AG04450 (cell line): ENCODE results near the gene ZFR. TPM values are rescaled to one million over a fixed set of nuclear protein-coding genes. Genes with fewer than 3 reads are reported as not detected.

Experiments
- CTCF ChIA-PET: fragments of 300-600, 350-600 bp; formaldehyde crosslinking; extraction: SDS; loops from one replicate; lab custom pipeline; 2022; ENCODE audit warnings: antibody characterized with exemption, inconsistent platforms; lab: Charles Lee
- POLR2A ChIA-PET: fragments of 350-600 bp; formaldehyde crosslinking; extraction: SDS; loops from one replicate; lab custom pipeline; 2021; ENCODE audit warnings: antibody characterized with exemption, inconsistent platforms; lab: Yijun Ruan, JAX
- DNase-seq: peaks from one replicate; pipeline ENCODE4 v3.0.0-alpha.2; 2011; ENCODE audit warnings: low read depth, low spot score
- H3K27ac ChIP-seq: one replicate; pipeline ENCODE4 v1.5.1; 2012; ENCODE audit warnings: low read depth, low read length, control low read depth
- H3K27me3 ChIP-seq: one replicate; pipeline ENCODE4 v1.6.0; 2012; ENCODE audit warnings: low read length; ENCODE audit not compliant: control insufficient read depth, insufficient read depth
- H3K4me3 ChIP-seq: 2 replicates; pipeline ENCODE4 v1.5.1; 2011; ENCODE audit warnings: mild to moderate bottlenecking, low read depth, low read length, control low read depth
- H3K9me3 ChIP-seq: 2 replicates; pipeline ENCODE4 v1.5.1; 2012; ENCODE audit warnings: low read length; ENCODE audit not compliant: control insufficient read depth, insufficient read depth
- polyA plus RNA-seq: library from polyadenylated mRNA; depleted of rRNA; stranded (reverse); fragments of >200 nt; gene quantifications from 2 replicates; pipeline ENCODE4 v1.2.3, GENCODE V29; 2011
- TF ChIP-seq, protein P1 (sequence below): IDR thresholded peaks from 2 replicates; pipeline ENCODE4 v1.5.1; 2011; ENCODE audit warnings: low read depth, low read length, control low read depth, inconsistent platforms

Gene ZFR
- polyA plus RNA-seq, 1 experiment, result 72.9 TPM

DNA sequence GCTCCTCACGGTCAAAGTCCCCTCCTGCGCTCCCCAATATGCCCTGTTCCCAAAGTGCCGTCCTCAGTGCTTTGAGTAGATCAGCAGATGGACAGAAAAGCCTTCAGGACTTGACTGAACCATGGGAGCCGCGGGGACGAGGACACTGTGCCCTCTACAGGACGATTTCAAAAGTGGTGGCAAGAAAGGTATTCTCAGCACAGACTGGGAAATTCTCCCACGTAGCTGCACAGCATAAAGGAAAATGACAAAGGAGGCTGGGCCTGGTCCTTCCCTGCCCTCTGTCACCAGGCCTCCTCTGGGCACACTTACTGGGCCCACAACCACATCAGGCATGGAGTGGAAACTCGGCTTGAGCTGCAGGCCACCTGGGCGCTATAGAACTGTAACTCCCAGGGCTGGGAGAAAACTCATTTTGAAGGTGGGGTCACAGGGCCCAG is 115.1 kb downstream of the ZFR start:
- TF ChIP-seq, protein P1, sequence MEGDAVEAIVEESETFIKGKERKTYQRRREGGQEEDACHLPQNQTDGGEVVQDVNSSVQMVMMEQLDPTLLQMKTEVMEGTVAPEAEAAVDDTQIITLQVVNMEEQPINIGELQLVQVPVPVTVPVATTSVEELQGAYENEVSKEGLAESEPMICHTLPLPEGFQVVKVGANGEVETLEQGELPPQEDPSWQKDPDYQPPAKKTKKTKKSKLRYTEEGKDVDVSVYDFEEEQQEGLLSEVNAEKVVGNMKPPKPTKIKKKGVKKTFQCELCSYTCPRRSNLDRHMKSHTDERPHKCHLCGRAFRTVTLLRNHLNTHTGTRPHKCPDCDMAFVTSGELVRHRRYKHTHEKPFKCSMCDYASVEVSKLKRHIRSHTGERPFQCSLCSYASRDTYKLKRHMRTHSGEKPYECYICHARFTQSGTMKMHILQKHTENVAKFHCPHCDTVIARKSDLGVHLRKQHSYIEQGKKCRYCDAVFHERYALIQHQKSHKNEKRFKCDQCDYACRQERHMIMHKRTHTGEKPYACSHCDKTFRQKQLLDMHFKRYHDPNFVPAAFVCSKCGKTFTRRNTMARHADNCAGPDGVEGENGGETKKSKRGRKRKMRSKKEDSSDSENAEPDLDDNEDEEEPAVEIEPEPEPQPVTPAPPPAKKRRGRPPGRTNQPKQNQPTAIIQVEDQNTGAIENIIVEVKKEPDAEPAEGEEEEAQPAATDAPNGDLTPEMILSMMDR, result peak; percentile 77
- H3K27me3 ChIP-seq, result peaks cover 3% of the 10 kb centered on the region
- no peak for DNase-seq
- ChIA-PET POLR2A (interaction anchor here (0.5 to 0.7 kb wide), 2 partner anchors 22 to 133 kb away, joined by 7 to 11 read pairs; no protein-coding TSS in a partner anchor), CTCF (interaction anchor here (0.5 to 5.5 kb wide), 24 partner anchors 10 to 590 kb away, joined by 3 to 92 read pairs (median 4); no protein-coding TSS in a partner anchor)
- no peaks in the 10 kb centered on the region for H3K9me3 ChIP-seq
- H3K27ac ChIP-seq, result no peak overlapping the region
- H3K4me3 ChIP-seq, result no peak overlapping the region

DNA sequence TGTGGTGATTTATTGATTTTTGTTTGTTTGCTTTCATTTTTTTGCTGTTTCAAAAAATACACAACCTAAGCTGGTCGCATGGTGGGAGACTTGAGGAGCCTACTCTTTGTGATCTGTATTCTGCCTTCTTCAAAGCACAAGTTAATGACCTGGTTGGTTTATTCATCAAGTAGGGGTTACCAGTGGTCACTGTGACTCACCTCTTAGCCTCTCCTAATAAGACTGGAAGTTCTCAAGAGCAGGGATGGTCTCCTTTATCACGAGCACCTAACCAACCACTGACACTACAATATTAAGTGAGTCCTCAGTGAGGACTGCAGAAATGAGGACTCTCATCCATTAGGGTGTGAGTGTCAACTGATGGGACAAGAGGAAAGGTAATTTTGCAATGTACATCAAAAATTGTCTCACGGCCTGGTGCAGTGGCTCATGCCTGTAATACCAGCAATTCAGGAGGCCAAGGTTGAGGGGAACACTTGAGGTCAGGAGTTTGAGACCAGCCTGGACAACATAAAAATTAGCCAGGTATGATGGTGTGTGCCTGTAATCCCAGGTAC is 118.2 kb downstream of the ZFR start:
- TF ChIP-seq, protein P1, result no peak
- H3K9me3 ChIP-seq, result peaks cover 13% of the 10 kb centered on the region
- H3K27ac ChIP-seq, result no peak overlapping the region
- no peak for DNase-seq
- POLR2A ChIA-PET, result no interaction called here
- peaks cover 3% of the 10 kb centered on the region for H3K27me3 ChIP-seq
- no peak overlapping the region for H3K4me3 ChIP-seq
- CTCF ChIA-PET, result no interaction called here

DNA sequence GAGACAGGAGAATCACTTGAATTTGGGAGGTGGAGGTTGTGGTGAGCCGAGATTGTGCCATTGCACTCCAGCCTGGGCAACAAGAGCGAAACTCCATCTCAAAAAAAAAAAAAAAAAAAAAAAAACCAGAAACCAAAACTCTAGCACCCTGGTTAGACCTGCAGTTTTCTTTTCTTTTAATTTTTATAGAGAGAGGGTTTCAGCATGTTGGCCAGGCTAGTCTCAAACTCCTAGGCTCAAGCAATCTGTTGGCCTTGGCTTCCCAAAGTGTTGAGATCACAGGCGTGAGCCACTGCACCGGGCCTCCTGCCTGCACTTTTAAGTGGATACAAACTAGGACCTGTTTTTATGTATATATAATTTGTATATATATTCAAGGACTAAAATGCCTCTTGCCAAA is 118.9 kb downstream of the ZFR start:
- Histone ChIP-seq H3K27me3 (peaks cover 2% of the 10 kb centered on the region), H3K27ac (no peak overlapping the region), H3K4me3 (no peak overlapping the region), H3K9me3 (peaks cover 16% of the 10 kb centered on the region)
- DNase-seq, result no peak
- CTCF ChIA-PET, result no interaction called here
- TF ChIP-seq, protein P1, result no peak
- POLR2A ChIA-PET, result no interaction called here

DNA sequence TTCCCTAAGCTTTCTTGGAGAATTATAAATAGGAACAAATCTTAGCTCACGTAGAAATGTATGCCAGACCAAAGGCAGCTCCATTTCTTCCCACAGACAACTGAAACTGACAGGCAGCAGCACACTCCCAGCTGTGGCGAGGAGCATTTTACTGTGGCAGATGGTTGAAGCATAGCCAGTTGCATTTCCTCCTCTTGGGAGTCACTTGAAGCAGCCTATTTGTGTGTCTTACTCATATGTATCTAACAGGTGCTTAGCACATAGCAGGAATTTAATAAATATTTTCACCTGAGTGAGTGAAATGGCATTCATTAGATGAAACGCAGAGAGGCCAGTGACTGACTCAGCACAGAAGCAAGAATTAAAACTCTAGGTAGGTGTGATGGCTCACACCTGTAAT is 119.5 kb downstream of the ZFR start:
- ChIA-PET POLR2A (no interaction called here), CTCF (no interaction called here)
- Histone ChIP-seq H3K27me3 (no peaks in the 10 kb centered on the region), H3K27ac (no peak overlapping the region), H3K9me3 (peaks cover 19% of the 10 kb centered on the region), H3K4me3 (no peak overlapping the region)
- TF ChIP-seq, protein P1, result no peak
- DNase-seq, result no peak

DNA sequence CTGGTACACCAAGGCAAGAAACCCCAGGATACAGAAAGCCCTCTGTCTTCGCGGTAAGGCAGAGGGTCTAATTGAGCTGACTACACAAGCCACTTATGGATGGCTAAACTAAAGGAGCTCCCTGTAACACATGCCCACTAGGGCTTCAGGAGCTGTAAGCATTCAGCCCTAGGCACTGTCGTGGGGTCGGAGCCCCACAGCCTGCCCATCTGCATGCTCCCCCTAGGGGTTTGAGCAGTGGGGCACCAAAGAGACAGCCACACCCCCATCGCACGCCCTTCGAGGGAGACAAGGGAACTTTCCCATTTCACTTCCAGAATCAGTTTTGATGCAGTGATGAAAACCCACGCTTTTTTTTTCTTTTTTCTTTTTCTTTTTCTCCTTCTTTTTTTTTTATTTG is 120.8 kb downstream of the ZFR start:
- Histone ChIP-seq H3K9me3 (peaks cover 19% of the 10 kb centered on the region), H3K4me3 (no peak overlapping the region), H3K27me3 (no peaks in the 10 kb centered on the region), H3K27ac (no peak overlapping the region)
- ChIA-PET POLR2A (interaction anchor here (0.6 kb wide), 1 partner anchor 430 kb away, joined by 5 read pairs; no protein-coding TSS in a partner anchor), CTCF (no interaction called here)
- no peak for DNase-seq
- TF ChIP-seq, protein P1, result no peak
